Eye (tissue), 1 donor: Measurements from ENCODE around the gene RPL10A.

ENCODE experiments used
- DNase-seq: peaks from one replicate; pipeline ENCODE4 v3.0.0-alpha.2; 2015

RPL10A gene

DNA sequence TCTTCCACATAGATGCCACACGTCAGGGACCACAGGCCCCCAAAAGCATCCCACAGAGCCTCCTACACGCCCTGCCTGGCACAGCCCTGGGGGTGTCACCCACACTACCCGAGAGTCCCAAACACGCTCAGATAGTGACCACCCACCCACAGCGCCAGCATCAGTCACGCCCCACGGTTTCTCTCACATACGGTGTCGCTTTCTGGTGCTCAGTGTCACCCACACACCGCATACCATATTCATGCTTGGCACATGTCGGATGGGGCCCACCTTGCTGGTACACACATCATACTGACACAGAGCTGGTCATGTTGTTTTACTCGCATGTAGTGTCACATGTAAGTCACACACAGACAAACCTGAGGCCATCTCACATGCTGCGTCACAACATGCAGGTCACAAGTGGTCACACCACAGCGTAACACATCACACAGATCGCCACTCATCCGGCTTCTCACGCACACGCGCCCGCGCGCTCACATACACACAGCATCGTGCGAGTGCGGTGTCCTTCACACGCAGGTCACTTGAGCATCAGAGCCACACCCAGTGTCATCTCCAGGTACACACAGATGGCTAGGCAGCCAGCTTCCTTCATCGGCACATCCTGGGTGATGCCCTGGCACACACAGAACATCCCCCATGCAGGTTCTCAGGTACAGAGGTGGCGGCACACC is 25.2 kb downstream of the RPL10A start:
- no peak for DNase-seq

DNA sequence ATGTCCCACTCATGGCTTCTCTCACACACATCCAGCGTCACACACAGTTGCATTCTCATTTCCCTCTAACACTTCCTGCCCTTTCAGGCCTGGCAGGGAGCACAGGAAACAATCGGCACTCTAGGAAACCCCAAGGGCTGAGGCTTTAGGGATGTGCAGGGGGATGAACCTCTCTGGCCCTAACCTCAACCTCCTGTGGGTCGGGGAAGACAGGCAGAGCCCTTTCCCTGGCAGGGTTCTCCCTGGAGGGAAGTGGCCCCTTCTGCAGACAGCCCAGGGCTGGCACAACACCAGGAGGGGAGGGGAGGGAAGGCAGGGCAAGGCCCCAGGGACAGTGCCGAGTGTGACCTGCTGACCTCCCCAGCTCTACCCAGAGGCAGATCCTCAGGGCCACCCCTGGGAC is 26.0 kb downstream of the RPL10A start:
- no peak for DNase-seq

DNA sequence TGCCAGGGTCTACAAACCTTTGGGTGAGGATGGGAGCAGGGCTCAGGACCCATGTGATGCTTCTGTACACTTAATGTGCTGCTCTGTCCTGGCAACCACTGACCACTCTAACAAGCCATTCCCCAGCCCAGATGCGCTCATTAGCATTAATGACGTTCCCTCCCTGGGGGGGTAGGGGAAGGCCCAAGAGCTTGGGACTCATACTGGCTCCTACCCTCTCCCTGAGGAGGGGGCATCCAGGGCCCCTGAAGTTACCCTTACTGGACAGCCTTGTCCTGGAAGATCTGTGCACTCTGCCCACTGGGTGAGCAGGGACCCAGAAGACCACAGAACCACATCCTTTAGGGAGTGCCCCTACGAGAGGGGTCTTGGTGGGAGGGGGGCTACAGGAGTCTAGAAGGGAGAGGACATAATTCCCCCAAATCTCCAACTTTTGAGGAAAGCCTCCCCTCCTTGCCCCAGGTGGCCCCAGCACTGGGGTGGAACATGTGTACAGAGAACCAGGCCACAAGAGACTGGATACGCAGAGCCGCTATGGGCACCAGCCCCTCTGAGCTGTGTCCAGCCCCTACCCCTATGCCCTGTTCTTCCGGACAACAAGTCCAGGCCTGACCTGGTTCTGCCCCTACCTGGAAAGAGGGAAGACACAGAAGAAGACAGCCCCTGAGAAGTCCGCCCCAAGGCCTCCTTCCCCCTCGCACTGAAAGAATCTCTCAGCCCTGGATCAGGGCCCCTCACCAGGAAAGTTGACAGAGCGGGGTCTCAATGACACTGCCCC is 27.2 kb downstream of the RPL10A start:
- DNase-seq: no peak

DNA sequence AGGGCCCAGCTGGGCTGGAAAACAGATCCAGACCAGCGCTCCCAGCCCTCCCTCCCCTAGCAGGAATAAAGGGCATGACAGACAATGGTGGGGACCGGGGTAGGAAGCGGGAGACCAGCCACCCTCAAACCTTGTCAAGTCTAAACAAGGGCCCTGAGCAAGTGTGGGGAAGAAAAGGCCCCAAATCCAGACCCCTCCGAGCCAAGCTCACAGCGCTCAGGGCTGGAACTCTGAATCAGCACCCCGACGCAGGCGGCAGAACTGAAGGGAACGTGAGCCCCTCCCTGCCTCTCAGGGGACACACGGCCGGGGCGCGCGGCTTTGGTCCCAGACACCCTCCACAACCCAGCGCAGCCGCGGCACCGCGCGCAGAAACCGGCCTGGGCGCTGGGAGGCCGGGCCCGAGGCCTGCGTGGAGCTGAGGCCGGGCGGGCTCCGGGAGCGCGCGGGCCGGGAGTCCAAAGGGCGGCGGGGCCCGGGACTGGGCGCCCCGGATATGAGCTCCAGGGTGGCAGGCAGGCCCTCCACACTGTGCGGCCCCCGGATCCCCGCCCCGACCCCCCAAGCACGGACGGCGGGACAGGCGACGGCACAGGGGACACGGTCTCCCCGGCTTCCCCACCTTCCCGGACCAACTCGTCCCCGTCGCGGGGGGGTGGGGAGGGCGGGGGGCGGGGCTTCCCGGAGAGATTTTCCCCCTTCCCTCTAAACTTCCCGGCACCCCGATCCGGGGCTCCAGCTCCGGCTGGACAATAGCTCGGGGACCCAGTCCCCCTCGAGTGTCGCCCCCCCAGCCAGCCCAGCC is 28.0 kb downstream of the RPL10A start:
- DNase-seq: peak; percentile 71

DNA sequence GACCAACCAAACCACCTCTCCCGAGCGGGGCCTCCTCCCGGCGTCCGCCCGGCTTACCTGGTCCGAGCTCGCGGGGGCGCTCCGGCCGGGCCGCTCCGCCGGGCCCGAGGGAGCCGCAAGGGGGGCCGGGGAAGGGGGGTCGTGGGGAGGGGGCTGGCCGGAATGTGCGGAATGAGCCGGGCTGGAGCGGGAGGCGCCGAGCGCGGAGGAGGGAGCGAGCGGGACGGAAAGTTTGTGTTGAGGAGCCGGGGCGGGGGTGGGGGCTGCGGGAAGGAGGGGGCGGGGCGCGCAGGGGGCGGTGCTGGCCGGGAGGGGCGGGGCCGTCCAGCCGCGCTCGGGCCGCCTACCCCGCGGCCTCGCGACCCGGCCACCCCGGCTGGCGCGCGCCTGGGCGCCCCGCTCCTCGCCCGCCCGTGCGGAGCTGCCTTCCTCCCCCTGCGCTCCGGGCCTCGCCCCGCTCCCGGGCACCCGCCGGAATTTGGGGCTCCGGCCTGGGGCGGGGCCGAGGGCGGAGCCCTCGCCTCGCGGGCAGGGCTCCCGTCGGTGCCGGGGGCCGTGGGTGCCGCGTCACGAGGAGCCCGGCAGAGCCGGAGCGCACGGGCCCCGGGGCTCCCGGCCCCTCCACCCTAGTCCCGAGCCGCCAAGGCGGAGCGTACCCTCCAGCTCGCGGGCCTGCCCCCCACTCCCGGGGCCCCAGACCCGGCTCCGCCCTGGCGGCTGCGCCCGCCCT is 28.8 kb downstream of the RPL10A start, which contains the start of gene TEAD3:
Gene TEAD3, minus strand, starts transcription at position 239 of the 730 bp plus-strand sequence.
- peak; percentile 88 for DNase-seq

DNA sequence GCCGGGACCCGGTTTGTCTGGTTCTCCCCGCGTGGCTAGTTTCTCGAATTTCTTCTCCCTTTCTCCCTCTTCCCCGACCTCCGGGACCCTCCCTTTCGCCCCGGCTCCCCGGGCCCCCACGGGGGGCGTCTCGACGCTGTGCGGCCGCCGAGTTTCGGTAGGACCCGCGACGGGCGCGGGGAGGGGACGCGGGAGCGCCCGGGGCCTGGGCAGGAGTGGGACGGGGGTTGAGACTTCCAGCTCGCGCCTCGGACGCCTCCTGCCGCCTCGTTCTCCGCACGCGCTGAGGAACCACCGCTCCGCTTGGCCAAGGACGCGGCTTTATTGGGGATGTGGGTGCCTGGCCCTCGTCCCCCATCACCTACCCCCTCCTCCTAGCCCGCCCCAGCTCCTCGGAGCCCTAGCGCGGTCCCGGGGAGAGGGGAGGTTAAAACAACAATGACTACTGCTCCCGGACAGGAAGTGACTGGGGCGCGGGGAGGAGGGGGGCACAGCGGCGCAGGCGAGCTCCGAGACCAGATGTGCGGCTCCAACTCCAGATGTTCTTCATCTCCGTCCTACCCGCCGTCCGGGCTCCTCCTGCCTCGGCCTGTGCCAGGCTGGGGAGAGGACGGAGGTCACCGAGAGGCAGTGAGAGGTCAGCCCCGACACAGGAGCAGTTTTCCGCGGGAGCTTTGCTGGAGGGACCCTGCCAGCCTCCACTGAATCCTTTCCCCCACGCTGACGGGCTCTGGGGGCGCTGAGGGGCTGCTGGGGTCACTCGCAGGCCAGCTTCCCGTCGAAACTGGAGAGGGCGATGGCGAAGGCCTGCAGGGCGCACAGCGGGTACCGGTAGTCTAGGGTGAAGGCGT is 29.6 kb downstream of the RPL10A start:
- peak; percentile 82 for DNase-seq

DNA sequence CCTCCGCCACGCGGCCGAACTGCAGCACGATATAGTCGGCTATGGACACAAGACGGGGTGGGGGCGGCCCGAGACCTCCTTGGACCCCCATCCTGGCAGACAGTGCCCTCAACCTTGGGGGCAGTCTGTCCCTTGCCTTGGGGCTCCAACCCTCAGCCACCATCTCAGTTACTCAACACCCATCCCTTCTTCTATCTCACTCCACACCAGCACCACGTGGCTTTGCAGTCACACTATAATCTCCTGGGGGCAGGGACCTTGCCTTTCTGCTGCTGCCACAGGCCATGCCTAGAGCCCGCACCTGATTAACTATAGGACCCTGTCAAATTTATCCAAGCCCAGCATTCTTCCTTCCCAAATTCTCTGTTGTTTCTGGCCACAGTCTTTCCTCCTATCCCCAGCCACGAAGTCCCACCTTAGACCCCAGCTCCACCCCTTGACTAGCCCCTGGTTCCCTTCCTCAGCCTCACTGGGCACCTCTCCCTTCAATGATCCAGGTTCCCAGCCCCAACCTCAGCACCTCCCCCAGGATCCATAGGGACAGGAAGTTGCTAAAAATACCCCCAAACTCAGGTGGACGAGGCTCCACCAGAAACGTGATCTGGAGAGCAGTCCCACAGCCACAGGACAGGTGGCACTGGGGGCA is 30.3 kb downstream of the RPL10A start:
- no peak for DNase-seq

DNA sequence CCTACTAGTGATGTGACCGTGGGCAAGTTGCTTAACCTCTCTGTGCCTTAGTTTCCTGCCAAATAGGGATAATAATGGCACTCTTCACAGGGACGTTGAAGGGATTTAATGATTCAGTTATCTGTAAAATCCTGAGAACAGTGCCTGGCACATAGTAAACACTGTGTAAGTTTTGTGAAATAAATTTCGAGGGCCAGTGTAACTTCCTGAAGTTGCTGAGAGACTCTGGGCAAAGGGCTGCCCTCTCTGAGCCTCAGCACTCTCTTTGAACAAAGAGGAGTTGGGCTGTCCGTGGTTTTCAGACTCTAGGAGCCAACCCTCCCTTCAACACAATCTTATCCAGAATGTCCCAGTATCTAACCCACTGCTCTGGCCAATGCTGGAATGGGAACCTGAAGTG is 31.2 kb downstream of the RPL10A start:
- no peak for DNase-seq

DNA sequence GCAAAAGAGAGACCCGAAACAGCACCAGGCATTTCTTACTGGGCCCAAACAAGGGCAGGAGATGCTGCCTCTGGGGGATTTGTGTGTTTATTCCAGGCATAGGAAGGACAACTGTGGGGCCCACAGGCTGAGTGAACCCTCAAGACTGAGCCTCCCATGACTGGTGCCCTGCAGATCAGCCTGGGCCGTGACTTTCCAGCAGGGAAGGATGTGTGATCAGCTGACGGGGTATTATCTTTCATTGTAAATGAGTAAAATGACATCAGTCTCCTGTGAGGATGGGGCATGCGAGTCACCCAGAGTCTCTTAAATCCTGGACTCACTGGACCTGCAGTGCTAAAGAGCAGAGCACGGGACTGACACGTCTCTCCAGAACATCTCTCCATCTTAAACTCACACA is 32.6 kb downstream of the RPL10A start:
- no peak for DNase-seq

DNA sequence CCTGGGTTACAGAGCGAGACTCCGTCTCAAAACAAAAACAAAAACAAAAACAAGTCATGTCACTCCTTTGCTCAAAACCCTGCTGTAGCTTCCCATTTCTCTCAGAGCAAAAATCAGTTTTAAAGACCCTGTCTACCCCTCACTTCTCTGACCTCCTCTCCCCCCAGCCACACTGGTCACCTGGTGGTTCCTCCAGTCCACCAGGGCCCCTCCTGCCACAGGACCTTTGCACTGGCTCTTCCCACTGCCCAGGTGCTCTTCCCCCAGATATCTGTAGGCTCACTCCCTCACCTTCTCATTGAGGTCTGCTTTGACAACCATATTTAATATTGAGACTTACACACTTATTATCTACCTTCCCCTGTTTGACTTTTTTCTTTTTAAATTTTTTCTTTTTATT is 33.6 kb downstream of the RPL10A start:
- DNase-seq: no peak

DNA sequence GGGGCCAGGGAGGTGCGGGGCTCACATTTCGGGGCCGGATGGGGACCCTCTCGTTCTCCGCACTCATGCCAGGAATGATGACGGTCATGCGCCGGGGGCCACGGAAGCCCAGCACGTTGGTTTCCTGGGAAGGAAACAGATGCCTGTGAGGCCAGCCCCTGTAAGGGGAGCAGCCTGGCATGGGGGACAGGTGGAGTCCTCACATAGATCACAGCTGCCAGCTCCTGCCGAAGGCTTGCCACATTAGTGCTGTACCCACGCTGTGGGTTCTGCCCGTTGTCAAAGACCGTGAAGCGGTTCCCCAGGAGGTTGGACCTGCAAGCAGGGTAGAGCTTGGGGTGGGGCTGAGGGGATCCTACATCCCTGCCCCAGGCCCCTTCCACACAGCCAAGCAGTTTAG is 35.3 kb downstream of the RPL10A start:
- no peak for DNase-seq

DNA sequence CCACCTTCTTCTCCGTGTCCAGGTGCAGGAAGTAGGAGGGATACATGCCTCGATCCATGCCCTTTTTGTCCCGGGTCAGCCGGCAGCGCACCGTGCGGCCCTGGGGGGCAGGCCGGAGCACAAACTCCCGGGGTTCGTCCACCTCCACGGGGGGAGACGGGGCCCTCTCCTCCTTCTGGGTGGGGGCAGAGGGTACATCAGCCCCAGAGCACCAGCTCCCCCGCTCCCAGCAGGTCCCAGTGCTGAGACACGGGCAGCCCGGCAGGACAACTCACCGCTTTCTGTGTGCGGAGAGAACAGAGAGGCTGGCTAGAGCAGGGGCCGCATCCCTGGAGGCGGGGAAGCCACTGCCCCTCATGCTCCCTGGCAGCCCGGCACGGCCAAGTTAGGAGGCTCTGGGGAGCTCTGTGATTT is 37.8 kb downstream of the RPL10A start:
- DNase-seq: no peak

DNA sequence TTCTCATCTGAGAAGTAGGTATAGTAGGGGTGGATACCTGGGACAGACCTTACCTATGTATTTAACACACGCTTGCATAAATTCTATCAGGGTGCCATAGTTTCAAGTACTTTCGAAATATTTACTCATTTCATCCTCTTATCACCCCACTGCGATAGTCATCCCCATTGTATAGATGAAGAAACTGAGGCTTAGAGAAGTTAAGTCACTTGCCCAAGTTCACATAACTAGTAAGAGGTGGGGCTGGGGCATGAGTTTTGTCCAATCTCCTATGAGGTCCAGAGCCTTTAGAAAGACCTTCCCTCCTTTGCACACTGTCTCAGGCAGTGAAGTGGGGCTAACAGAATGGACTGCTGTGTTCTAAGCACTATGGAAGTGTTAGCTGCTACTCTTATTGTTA is 38.3 kb downstream of the RPL10A start:
- DNase-seq: no peak

DNA sequence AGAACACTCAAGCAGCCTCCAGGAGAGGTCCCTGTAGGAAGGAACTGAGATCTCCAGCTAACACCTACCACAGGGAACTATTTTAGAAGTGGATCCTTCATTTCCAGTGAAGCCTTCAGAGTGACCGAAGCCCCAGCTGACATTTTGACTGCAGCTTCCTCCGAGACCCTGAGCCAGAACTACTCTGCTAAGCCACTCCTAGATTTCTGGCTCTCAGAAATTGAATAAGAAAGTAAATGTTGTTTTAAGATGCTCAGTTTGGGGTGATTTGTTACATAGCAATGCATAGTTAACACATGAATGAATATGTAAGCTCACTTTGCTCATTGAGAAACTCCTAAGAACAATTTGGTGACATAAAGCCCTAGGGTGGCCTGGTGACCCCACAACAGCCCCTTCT is 39.0 kb downstream of the RPL10A start:
- no peak for DNase-seq

DNA sequence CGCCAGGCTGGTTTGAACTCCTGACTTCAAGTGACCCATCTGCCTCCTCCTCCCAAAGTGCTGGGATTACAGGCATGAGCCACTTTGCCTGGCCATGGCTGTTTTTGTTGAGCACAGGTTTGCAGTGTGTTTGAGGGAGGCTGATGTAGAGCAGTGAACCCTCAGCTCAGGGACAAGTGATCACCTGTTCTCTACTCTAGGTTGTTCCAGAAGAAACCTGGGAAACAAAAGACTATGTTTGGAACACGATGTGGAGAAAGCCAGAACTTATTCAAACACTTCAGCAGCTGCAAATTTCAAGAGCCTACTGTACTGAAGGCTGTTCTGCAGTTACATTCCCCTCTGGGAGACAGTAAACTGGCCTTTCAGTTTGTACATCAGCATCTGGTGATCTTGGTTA is 39.8 kb downstream of the RPL10A start:
- no peak for DNase-seq

DNA sequence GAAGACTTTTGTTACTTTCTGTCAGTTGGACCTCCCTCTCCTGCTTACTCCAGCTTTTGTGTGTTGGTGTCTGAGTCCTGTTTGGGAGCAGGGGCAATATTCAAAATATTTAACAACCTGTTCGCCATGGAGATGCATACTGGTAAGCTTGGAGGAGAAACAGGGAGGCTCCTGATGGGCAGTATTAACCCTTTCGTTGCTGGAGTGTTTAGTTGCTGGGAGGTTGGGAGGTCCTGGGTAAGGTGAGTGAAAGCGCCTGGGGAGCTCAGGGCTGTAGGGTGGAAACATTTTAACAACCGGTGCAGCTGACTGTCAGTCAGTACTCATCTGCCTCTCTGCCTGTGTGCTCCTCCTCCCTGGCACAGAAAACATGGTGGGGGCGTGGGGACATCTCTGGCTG is 40.3 kb downstream of the RPL10A start:
- DNase-seq: no peak

DNA sequence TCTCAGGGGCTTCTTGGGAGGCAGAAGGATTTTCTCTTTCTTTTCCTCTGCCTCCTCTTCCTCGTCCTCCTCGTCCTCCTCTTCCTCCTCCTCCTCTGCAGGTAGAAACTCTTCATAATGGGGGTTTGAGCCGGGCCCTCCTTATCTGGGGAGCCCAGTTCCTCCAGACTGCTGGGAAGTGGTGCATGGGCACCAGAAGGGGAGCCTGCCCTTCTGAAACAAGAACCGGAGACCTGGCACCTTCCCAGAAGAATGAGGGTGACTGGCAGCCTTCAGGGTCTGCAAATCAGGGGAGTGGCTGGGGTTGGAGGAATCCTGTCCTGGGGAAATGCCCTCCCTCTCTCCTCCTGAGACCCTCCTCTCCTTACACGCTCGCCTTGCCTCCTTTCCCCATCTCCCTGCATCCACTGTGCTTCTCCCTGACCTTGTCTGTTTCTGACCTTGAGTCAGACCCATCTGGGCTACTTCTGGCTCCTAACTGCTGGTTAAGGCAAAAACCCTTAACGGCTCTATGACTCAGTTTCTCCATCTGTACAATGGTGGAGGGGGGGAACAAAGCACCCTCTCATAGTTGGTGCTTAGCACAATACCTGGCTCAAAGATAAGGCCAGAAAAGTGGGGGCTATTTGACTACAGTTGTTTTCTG is 42.8 kb downstream of the RPL10A start:
- DNase-seq: no peak

DNA sequence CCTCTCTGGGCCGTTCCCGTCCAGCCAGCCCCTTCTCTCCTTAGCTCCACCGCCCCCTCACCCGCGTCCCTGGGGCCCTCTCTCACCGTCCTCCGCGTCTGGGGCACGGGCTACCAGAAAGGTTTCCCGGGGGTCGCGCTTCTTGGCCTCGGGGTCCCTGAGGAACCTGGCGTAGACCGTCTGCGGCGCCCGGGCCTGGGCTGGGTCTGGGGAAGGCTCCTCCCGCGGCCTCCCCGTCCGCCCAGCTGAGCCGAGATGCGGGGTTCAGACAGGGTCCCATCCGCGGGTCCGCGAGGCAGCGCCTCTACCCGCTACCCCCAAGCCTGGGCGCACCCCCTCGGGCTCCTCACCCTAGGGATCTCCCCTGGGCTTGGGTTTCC is 43.4 kb downstream of the RPL10A start:
- DNase-seq: no peak

DNA sequence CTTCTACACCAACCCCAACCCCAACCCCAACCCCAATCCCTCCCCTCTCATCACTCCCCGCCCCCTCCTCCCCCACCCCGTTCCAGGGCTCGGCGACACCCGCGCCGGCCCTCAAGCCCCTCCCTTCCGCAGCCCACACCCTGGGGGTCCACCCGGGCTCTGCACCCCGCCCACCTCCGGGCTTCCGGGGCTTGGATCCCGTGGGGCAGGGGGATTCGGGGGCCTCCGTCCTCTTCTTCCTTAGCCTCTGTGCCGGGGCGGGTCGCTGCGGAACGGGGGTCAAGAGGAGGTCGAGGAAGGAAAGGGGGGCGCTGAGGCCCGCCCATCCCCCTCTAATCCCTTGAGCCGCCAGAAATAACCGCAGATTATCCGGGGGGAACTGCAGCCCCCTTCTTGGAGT is 43.8 kb downstream of the RPL10A start:
- DNase-seq: peak; percentile 67

DNA sequence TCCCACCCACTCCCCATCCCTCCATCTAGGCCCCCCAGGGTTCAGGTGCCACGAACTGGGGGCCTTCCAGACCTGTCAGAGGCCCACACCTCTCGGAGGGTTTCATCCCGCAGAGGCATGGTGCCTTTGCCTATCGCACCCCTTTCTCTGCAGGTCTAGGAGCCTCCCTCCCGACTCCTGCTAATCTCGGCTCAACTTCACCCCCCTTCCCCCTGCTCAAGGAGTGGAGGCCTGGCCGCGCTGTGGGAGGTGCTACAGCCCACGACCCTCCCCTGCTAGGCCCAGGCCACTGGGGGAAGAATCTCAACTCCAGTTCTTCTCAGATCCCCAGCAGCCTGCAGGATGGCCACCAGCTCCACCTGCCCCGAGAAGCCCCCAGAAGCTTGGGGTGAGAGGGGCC is 44.5 kb downstream of the RPL10A start, which contains the start of gene TULP1:
Gene TULP1, minus strand, starts transcription at position 157 of the 400 bp plus-strand sequence. Its CDS starts 38 bp downstream, at position 119.
- DNase-seq: no peak

DNA sequence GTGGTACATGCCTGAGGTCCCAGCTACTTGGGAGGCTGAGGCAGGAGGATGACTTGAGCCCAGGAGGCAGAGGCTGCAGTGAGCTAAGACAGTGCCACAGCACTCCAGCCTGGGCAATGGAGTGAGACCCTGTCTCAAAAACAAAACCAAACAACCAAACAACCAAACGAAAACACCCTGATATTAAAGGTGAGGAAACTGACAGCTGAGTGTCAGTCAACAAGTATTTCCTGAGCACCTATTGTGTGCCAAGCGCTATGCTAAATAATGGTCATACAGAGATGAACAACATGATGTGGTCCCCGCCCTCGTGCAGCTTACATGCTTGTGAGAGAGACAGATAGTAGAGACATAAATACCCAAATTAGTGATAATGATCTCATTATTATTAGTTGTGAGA is 46.4 kb downstream of the RPL10A start:
- no peak for DNase-seq
